ENCODE measurements around the gene MMAB.

DNA sequence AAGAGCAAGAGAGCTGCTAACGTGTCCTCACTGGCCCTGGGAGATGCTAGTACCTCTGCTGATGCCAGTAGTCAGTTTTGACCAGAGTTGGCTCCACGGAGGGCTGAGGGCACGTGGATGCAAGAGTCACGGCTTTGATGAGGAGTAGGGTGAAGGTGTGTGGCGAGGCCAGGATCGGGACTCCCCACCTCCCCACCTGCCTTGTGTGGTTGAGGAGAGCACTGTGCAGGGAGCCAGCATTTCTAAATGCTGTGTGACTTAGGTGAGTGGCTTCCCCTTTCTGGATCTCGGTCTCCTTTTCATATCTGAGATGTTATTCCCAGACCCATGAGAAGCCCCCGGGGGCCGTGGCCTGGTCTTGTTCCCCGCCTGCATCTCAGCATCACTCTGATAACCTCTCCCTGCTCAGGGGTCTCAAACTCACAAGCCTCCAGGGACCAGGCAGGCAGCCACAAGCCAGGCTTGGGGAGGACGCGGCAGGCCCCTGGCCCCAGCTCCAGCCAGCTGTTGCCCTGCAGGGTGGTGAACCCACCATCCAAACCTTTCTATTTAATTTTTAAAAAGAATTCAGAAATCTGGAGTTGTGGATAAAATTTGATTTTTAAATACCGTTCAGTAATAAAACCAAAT, 32.4 kb upstream of the MMAB start:
- TF ChIP-seq, protein P1, sequence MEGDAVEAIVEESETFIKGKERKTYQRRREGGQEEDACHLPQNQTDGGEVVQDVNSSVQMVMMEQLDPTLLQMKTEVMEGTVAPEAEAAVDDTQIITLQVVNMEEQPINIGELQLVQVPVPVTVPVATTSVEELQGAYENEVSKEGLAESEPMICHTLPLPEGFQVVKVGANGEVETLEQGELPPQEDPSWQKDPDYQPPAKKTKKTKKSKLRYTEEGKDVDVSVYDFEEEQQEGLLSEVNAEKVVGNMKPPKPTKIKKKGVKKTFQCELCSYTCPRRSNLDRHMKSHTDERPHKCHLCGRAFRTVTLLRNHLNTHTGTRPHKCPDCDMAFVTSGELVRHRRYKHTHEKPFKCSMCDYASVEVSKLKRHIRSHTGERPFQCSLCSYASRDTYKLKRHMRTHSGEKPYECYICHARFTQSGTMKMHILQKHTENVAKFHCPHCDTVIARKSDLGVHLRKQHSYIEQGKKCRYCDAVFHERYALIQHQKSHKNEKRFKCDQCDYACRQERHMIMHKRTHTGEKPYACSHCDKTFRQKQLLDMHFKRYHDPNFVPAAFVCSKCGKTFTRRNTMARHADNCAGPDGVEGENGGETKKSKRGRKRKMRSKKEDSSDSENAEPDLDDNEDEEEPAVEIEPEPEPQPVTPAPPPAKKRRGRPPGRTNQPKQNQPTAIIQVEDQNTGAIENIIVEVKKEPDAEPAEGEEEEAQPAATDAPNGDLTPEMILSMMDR (IDR thresholded peaks at IDR 0.05; ENCODE audit: poor library complexity) = no peak
- no peak for TF ChIP-seq EZH2 (IDR thresholded peaks at IDR 0.05; ENCODE audit: borderline replicate concordance)
- TF ChIP-seq EZH2phosphoT487 (IDR thresholded peaks at IDR 0.05; ENCODE audit: low read depth, severe bottlenecking, unreplicated experiment) = no peak

Data from hepatocyte (in vitro differentiated cells).